HG03354 (cell line): ENCODE results near the gene LSAMP.

Experiments
- ATAC-seq: cut with Tn5 transposase; IDR thresholded peaks from one replicate; pipeline ENCODE4 v1.9.1; 2021; ENCODE audit warnings: mild to moderate bottlenecking; ENCODE audit not compliant: unreplicated experiment, poor library complexity, severe bottlenecking

LSAMP gene

GRCh38 chr3:116140100-116140689 lies 305.1 kb downstream of the LSAMP start:
- ATAC-seq, result peak; percentile 73

- ATAC-seq, result peak; percentile 49
These were observed 305.6 kb downstream of the LSAMP start for GRCh38 chr3:116139641-116140040.

GRCh38 chr3:116135457-116136085 lies 309.7 kb downstream of the LSAMP start:
- no peak for ATAC-seq

- ATAC-seq, result no peak
These were observed 315.9 kb downstream of the LSAMP start for GRCh38 chr3:116129187-116129946.

- no peak for ATAC-seq
These were observed 317.8 kb downstream of the LSAMP start for GRCh38 chr3:116127464-116127863.

DNA sequence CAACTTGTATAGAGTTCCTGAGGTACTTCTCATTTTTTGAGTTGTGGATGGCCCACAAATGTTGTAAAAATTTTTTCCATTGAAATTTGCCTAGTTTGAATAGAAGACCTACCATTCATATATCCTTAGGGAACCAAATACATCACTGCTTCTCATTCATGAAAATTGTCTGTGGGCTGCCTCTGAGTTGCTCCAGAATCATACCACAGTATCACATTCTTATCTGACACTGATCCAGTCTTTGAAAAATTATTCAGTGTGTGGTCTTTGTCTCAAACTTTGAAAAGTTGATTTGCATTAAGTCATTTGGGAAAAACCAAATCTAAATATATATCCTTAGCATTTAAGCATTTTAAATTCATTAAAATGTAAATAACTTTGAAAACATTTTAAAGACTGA lies 321.1 kb downstream of the LSAMP start:
- no peak for ATAC-seq

- no peak for ATAC-seq
These were observed 326.7 kb downstream of the LSAMP start for GRCh38 chr3:116118475-116119169.

- ATAC-seq, result no peak
These were observed 330.7 kb downstream of the LSAMP start for GRCh38 chr3:116114586-116114985.

DNA sequence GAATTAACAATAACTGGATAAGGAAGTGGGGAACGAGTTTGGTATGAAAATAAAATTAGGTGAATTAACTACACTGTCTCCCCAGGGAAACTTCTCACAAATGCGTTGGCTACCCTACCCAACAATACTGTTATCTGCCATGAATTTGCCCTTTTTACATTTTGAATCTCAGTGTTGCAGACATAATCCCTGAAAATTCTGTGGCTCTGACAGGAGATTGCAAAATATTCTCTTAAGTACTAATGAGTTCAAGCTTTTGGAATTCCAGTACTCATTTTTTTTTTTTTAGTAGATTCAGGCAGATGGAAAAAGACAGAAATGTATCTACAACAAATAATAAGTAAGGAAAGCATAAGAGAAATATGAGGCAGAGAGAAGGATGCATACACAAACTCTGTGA lies 332.6 kb downstream of the LSAMP start:
- ATAC-seq, result no peak

DNA sequence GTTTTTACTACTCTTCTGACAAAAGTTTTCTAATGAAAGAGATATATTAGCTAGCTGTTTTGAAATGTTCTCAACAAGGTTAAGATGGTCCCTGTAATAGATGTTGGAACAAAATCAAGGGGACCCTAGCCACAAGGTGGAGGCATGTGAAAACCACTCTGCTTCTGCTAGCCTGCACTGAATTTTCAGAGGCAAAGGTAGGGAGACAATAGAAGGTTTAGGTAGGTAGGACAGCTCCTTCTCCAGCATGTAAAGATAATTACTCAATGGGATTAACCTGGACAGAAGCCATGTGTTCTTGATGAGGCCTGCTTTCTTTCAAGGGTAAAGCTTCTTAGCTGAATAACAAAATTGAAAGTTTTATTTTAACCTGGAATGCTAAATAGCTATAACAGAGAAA lies 333.5 kb downstream of the LSAMP start:
- ATAC-seq, result no peak

DNA sequence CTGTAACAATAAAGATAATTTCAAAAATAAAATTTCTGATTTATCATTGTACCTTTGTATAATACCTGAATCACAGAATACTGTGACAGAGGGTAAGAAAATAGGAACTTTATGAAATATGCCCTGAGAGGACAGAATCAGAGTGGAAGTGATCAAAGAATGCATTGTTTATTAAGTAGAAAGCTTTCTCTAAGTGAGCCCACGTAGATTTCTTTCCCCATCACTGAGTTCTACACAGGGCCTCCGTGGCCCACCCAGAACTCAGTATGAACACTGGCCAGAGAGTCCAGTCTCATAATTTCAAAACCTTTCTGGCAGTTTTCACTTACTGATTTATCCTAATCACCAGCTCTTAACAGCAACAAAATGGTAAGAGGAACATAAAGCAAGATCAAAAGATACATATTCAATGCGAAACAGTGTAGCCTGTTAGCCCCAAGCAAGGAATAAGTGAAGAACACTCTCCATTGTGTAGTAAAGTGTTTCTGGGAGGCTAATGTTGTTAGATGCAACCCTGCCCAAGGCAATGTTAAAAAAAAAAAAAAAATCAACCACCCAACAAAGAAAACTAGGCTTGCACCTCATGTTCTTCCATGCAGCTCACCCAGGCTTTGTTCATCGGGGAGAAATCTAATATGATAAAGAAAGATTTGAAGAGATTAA lies 341.3 kb downstream of the LSAMP start:
- ATAC-seq, result no peak

DNA sequence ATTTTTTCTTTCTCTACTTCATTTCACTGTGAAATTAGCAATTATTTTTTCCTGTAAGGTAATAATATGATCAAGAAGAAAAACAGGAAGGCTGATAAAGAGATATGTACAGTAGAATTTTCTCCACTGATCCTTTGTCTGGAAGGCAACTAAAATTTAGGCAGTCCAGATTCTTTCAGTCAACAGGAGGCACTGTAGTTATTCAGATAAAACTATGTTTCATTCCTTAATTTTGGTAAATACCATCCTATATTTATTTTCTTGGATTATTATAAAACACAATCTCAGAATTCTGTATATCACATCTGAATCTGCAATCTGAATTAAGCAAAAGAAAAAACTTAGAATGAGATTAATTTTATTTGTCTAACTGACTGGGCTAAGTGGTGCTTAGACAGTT lies 343.2 kb downstream of the LSAMP start:
- ATAC-seq, result no peak

GRCh38 chr3:116097226-116097625 lies 348.1 kb downstream of the LSAMP start:
- ATAC-seq, result no peak

GRCh38 chr3:116096631-116097030 lies 348.7 kb downstream of the LSAMP start:
- no peak for ATAC-seq

GRCh38 chr3:116093374-116093773 lies 351.9 kb downstream of the LSAMP start:
- ATAC-seq, result peak; percentile 64

- ATAC-seq, result no peak
These were observed 357.9 kb downstream of the LSAMP start for GRCh38 chr3:116087426-116087825.

GRCh38 chr3:116084999-116085791 lies 360.1 kb downstream of the LSAMP start:
- no peak for ATAC-seq

GRCh38 chr3:116083683-116084082 lies 361.6 kb downstream of the LSAMP start:
- no peak for ATAC-seq

GRCh38 chr3:116078561-116078960 lies 366.7 kb downstream of the LSAMP start:
- no peak for ATAC-seq
